NCI-H1436 treated with DMSO at 0.1 percent for 48 hours (cell line): ENCODE measurements around the gene PTPRK.

ENCODE experiments used
- DNase-seq: peaks from one replicate; lab custom pipeline; 2025; lab: John Stamatoyannopoulos, UW

Gene PTPRK

DNA sequence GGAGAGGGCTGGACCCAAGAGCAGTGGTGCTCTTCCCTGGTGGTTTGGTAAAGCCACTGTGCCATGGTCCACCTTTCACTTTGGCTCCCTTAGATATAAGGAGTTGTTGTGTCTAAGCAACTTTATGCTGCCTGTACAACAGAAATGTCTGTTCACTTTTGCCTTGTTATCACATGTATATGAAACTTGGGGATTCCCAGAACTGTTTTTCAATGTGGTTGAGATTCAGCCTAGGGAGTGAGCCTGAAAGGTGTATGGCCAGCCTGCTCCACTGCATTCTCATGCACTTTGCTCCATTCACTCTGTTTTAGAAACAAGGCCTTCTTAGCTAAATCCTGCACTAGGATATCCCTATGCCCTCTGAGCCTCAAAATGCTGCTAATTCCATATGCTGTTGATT is 385.1 kb downstream of the PTPRK start:
- DNase-seq = no peak

DNA sequence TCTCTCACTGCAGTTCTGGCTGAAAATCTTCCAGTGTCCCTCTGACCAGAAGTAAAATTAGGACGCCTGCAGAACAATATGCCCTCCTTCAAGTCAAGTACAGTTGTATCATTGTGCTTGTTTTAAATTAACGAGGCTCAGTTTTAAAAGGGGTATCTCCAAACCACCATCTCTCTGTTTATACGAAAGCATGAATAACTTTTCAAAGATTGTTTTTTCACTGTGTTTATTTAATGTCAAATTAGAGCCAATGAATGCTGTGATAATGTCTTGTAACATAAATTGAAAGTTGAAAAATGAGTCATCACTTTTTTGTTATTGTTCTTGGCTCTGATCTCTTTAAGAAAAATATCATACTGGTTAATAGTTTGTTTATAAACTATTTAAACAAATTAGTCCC is 388.8 kb downstream of the PTPRK start:
- no peak for DNase-seq

DNA sequence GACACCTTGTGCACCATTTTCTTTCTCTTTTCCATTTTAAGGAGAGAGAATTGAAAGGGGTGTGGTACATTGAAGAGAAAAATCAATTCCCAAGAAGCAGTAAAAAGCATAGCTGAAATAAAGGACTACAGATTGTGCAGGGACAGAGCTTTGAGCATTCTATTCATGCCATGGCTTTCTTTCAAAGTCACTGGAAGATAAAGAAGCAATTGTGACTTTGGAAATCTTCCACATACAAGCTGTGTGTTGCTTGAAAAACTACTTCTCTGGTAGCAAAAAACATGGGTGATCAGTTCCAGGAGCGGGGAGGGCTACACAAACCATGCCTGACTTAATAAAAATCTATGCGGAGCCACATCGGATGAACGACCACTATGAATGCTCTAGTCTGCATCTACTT is 389.4 kb downstream of the PTPRK start:
- DNase-seq = no peak

DNA sequence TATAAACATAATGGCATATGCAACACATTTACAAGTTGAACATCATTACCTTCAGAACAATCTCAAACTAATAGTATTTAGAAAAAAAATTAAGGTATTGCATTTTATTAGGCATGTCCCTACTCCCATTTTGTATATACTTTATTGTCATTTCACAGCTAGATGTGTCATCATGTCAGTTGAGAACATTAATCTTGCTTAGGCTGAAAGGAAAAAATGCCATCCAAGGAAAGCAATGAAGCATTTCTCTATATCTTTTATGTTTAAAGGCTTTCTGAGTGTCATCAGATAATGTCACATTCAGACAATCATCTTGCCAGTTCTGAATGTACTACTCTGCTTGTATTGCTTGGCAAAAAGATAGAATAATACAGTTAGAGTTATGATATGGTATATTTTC is 390.7 kb downstream of the PTPRK start:
- no peak for DNase-seq

DNA sequence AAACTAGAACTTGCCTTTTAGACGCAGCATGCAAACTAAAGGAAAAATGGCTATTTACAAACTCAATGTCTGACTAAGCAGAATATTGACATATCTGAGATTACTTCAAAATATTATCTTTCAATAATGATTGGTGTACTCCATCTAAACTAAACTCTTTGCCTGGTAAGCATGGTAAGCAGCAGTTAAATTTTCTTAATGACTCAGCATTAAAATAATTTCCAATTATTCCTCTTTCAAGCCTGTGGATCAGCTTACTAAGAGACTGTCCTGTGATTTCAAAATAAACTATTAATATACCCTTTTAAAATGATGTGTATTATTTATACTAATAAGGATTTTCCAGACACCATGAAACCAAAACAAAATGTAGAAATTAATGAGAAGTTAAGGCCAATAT is 392.7 kb downstream of the PTPRK start:
- DNase-seq = no peak

DNA sequence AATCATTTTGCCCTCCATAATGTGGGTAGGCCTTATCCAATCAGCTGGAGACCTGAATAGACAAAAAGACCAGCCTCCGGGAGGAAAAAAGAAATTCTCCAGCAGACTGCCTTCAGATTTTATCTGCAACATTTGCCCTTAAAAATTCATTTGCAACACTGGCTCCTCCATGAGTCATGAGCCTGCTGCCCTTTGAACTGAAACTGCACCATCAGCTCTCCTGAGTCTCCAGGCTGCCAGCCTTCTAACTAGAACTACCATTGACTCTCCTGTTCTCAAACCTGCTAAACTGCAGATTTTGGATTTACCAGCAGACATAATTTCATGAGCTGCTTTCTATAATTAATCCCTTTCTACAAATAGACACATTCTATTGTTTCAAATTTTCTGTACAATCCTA is 395.7 kb downstream of the PTPRK start:
- no peak for DNase-seq

DNA sequence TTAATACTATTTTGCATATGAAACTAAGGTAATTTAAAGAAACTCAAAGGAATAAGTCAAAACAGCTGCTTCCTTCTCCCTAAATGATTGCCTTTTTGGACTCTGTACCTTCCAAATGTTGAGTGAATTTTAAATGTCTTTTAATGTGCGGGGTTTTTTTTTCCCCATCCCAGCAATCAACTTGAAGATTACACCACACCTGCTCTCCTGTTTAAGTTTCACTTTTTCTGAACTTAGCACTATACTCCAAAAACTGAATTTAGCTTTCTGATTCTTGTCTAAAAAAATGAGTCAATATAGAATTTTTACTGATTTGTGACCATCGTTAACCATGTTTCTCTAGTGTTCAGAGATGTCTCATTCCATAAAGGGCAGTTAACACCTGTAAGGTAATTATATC is 398.8 kb downstream of the PTPRK start:
- no peak for DNase-seq

DNA sequence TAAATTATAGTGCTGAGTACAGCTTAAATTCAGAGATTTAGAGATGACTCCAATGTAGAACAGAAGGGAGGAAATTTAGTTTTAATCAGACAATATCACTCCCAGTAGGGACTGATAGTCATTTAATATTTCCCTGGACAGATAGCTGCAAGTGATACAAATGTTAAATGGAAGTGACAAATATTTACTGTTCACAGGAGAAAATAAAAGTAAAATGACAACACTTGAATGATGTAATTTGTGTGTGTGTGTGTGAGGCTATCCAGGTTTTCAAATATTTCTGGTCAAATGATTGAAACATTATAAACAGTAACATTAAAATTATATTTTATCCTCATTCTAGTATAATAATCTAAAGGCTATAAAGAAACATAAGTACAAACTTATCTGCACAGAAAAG is 399.2 kb downstream of the PTPRK start:
- DNase-seq = no peak

DNA sequence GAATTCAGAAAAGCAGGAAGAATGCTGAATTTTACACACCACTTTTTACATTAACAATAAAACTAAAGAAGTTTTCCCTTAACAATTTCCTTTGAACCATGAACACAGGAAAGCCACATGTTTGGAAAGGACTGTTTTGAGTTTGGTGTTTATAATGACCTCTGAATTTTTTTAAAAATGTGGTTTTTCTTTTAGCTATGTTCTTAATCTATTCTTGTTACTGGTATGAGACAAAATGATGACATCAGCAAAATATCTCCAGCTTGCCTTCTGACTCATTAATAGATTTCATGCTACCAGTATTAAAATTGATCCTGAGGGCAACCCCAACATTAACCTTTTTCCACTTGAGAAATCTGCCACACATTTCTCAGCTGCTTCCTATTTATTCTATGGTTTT is 402.0 kb downstream of the PTPRK start:
- DNase-seq = no peak

DNA sequence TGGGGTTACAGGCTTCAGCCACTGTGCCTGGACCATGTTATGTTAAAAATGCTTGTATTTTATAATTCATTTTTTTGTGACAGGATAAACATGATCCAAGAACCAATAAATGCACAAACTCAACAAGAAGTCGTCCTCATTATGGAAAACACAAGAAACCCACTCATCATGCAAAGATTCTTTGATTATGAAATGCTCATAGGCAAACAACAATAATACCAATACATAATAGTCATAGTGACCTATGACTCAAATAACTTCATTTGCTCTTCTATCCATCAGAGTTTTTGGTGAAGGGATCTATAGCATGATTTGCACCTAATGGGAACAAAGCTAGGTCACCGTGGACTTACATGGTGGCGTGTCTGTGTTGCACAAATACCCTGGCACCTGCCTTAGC is 402.5 kb downstream of the PTPRK start:
- no peak for DNase-seq

DNA sequence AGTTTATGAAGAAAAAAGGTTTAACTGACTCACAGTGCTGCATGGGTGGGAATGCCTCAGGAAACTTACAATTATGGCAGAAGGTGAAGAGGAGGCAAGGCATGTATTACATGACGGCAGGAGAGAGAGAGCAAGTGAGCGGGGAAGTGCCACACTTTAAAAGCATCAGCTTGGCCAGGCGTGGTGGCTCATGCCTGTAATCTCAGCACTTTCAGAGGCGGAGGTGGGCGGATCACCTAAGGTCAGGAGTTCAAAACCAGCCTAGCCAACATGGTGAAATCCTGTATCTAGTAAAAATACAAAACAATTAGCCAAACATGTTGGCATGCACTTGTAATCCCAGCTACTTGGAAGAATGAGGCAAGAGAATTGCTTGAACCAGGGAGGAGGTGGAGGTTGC is 406.2 kb downstream of the PTPRK start:
- DNase-seq = no peak

DNA sequence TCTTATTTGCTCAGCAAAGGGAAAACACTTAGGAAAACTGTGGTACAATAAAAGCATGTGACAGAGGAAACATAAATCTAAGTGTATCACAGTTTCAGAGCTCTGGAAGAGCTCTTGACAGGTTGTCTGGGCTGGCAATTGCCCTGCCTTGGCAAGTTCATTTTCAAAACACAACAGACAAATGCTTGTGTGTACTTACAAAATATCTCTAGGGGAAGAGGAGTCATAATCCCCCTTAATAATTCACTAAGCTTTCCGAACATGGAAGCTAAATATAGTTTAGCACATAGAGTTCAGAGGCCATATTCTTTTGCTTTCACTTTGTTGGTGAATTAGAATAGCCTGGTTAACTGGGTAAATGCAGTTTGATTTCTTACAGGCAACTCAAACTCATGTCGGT is 407.9 kb downstream of the PTPRK start:
- no peak for DNase-seq

DNA sequence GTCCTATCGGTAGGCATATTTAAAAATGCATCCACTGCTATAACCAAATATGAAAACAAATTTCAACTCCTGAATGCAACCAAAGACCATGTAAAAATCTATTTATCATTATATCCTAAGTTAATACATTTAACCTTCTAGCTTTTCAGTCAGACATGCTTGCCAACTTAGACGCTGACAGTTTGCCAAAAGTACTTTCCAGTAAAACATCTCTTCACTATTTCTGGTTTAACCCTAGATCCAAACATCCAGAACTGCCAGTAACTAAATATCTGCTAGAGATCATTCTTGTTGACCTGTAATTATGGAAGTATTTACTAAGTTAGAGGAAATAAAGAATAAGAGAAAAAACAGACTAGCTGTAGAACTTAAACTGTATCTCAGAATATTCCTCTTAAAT is 409.3 kb downstream of the PTPRK start:
- no peak for DNase-seq

DNA sequence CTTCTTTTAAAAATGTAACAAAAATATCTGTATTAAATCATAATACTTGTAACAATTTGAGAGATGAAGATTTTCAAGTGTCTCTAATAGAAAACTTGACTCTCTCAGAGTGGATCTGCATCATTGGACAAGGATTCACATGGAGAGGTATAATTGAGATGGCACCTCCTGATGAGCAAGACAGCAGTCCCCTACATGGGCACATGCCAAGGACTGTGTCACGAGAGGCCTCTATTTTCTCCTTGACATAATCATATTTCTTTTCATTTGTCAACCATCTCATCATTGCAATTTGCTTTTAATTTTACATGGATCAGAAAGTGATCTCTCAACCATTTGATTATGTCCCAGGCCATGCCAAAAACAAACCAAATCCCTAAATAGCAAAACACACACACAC is 412.7 kb downstream of the PTPRK start:
- DNase-seq = no peak

DNA sequence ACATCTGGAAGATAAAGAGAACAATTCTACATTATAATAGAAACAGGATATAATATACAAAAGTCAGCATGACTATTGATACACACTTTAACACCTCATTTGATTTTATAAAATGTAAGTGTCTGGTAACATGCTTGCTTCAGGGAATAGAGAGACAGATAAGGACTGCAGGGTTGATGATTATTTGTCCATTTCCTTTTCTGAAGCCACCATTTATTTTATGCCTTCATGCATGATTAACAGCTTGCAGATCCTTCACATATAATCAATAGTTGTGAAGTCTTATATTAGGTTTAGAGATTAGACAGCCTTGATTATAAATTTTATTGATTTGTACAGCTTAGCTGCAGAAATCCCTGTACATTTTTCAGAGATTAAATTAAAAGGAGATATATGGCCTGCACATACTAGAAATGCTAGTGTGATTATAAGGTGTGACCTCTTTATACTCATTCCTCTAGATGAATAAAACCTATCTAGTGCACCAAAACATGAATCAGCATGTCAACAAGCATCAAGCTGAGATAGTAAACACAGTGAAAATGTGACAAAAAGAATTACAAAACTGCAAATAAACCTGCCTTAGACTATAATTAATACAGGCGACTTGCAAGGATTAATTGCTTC is 420.7 kb downstream of the PTPRK start:
- no peak for DNase-seq

DNA sequence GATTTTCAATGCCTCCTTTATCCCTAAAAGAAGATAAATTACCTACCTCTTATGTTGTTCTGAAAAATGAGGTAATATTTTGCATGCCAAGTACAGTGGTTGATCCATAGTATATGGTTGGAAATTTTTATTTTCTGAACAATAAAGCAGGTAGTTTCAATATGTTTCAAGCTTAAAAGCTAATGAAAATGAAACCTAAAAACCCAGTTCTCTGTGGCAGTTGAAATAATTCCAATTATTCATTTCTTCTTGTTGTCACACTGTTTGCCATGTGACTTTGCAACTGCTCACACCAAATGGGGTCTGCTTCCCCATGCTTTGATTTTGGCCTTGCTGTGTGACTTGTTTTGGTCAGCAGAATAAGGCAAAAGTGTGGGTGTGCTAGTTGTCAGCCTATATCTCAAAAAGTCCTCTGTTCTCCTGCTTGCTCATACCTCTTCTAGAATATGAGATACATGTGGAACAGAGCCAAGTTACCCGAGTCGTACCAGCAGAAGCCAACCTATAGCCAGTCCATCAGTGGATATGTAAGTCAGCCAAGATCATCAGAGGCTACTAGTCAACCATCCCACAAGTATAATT is 422.3 kb downstream of the PTPRK start:
- DNase-seq = no peak

DNA sequence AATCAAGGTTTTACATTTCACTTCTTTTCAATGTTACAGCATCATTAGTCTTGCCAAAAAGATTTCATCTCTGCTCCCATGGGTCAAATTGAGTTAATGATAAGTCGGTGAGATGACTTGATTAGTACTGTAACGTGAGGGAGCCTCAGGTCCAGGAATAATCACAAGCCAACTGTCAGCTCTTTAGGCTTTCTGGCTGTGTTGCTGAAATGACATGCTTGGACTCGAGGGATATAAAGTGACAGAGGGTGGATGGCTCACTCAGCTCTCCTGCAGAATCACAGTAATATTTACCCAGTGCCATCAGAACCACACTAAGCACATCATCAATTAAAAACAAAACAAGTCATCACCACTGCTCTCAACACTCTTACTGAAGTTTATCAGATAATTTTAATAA is 423.4 kb downstream of the PTPRK start:
- no peak for DNase-seq

DNA sequence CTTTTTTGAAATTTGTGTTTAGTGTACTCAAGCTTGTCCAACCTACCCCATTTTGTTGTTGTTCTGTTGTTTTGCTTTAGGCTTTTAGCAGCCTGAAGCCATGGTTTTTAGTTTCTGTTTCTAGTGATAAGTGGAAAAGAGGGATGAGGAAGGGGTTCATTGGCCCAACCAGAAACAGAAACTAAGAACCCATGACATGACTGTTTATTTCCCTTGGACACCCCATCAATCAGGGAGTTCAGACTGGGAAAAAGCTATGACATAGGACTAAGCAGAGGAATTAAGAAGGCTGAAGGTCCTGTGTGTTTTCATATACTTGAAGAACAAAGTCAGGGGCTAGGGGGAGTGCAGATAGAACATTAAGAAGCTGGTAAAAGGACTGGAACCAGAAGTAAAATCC is 425.0 kb downstream of the PTPRK start:
- no peak for DNase-seq

DNA sequence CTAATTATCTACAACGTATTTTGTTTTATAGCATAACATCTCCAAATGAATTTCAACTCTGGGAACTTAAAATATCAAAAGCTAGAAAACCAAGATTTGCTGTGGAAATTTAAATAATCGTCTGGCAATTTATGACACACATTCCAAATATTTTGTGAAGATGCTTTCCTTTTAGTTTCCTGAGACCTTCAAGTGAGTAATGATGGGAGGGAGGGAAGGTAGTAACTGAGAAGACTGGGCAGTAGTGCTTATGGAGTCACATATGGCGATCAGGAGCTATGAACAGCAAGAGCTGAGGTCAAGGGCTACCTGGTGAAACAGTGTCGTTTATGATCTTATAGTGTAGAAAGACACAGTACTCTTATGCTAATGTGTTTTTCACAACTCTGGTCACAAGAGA is 441.4 kb downstream of the PTPRK start:
- no peak for DNase-seq

DNA sequence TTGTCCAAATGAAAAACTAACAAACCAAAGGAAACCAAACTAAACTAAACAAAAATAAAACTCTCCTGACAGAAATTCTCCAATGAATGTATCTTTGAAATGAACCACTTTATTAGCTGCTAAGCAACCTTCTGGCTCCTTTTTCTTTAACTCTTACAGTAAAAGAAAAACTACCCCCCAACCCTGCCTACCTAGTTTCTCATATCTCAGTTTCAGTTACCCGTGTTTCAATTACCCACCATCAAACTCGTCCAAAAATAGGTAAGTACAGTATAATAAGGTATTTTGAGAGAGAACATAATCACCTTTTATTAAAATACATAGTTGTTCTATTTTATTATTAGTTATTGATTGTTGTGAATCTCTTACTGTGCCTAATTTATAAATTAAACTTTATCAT is 442.1 kb downstream of the PTPRK start:
- DNase-seq = no peak

DNA sequence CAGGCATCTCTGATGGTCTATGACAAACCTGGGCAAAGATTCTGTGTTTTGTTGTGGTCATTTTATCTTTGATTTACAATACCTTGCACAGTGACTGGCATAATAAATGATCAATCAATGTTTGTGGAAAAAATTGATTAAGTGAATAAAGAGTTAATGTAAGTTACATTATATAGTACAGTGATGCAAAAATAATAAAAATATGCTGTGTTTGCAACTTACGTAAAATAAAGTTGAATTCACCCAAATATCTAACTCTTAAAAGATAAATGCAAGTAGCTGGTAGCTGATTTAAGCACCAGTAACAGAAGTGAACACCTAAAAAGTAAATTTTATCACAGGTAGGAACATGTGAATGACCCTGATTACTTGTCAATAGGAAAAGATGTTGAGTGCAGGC is 443.6 kb downstream of the PTPRK start:
- DNase-seq = no peak

DNA sequence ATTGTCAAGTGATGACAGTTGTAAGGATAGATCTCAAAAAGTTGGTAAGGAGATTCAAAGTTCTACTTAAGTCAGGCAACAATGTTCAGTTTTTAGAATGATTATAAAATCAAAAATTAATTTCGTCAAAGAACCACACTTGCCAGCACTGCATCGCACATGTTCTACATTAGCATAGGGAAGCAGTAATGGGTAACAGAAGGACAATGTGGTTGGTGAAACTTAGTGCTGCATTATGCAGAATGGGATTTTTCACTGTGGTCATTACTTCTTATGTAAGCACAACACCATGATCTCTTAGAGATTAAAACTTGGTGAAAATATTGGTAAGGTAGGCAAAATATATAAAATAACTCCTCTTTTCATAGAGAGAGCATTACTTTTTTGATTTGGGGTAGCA is 445.8 kb downstream of the PTPRK start:
- DNase-seq = no peak

DNA sequence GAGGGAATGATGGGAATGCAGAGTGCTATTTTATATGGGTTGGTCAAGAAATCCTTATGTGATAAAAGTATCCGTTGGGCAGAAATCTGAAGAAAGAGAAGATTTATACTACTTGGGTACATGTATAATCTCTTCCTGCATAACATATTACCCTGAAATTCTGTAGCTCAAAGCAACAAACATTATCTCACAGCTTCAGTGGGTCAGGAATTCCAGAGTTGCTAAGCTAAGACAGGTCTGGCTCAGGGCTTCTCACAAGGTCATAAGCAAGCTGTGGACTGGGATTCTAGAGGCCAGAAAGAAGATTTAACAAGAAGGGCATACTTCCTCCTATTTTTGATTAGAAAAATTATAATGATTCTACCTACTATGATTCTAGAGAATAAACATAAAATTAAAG is 447.0 kb downstream of the PTPRK start:
- no peak for DNase-seq

DNA sequence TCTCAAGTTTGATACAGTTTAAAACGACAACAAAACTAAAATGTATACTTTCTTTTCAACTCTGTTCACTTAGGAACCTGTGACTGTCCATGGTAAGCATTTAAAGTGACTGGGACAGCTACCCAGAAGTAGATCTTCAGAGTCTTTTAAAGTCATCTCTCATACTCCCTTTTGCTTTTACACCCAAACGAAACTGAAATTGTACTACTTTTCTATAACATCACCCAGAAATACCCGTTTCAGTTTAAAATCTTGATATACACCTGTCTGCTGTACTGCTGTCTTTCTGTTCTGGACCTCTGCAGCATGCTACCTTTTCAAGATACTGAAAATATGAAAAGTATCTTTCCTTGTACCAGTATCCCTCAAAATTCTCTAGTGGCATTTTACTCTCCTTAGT is 449.2 kb downstream of the PTPRK start:
- DNase-seq = no peak

DNA sequence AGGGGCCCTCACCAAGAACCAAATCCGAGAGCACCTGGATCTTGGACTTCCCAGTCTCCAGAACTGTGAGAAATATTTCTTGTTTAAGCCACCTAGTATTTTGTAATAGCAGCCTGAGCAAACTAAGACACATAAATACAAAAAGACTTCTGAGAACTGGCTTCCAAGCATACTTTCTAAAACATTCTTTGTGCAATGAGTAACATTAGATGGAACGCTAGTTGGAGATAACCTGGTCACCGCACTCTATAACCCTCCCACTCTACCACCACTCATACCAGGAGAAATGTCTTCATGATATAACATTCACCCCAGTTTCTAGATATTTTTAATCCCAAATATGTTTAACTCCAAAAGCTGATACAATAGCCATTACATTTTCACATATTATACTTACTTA is 450.0 kb downstream of the PTPRK start:
- no peak for DNase-seq
